Kidney (tissue), 14 donors: ENCODE data around the gene SRCIN1. TPM values are rescaled to one million over a fixed set of nuclear protein-coding genes. Genes with fewer than 3 reads are reported as not detected.
"Not testable (repeated sequence)": the region's sequence is repeated elsewhere in the genome, so short reads cannot be mapped to it uniquely, and the experiment has no call there.

Experiments
- DNase-seq, 5 donors: peaks; one replicate each; pipeline ENCODE4 v3.0.0-alpha.2; 2013 to 2020
- FAIRE-seq: peaks from 2 replicates; lab custom pipeline; 2012; peaks lifted over from hg19 to GRCh38; lab: Jason Lieb, UNC
- H3K27ac ChIP-seq, 2 donors: one replicate each; pipeline ENCODE4 v1.7.0; 2013; ENCODE audit warnings: low read depth in 2 of 2, low read length in 2 of 2, inconsistent platforms in 1 of 2
- H3K27me3 ChIP-seq: one replicate; pipeline ENCODE4 v1.7.1; 2013; ENCODE audit warnings: low read length, inconsistent platforms; ENCODE audit not compliant: control insufficient read depth, insufficient read depth
- H3K36me3 ChIP-seq, 3 donors: one replicate each; pipeline versions ENCODE4 v1.7.0 to v1.7.1; 2013; ENCODE audit warnings: low read length in 3 of 3, control low read depth in 1 of 3, inconsistent platforms in 1 of 3; ENCODE audit not compliant: insufficient read depth in 3 of 3, control insufficient read depth in 2 of 3
- H3K4me1 ChIP-seq, 3 donors: one replicate each; pipeline versions ENCODE4 v1.7.0 to v1.7.1; 2013; ENCODE audit warnings: low read length in 3 of 3, inconsistent platforms in 1 of 3, low read depth in 1 of 3; ENCODE audit not compliant: control insufficient read depth in 2 of 3, insufficient read depth in 2 of 3
- H3K4me3 ChIP-seq, 3 donors: one replicate each; pipeline versions ENCODE4 v1.7.0 to v1.8.1; 2013; ENCODE audit warnings: low read length in 3 of 3, control low read depth in 1 of 3, inconsistent platforms in 1 of 3
- H3K9ac ChIP-seq, 3 donors: one replicate each; pipeline versions ENCODE4 v1.7.0 to v1.7.1; 2013; ENCODE audit warnings: low read length in 3 of 3, control low read depth in 1 of 3, inconsistent platforms in 1 of 3
- H3K9me3 ChIP-seq, 3 donors: one replicate each; pipeline versions ENCODE4 v1.7.0 to v1.7.1; 2013; ENCODE audit warnings: low read length in 3 of 3, control low read depth in 1 of 3, inconsistent platforms in 1 of 3; ENCODE audit not compliant: control insufficient read depth in 2 of 3, insufficient read depth in 1 of 3
- CTCF ChIP-seq: IDR thresholded peaks from 3 replicates; pipeline ENCODE4 v1.5.1; 2012; ENCODE audit warnings: mild to moderate bottlenecking, moderate library complexity, borderline replicate concordance; ENCODE audit not compliant: insufficient read depth; ENCODE audit errors: extremely low read depth
- intact Hi-C: fragments of 100-400 bp; cut with DNase I; formaldehyde crosslinking; loops from one replicate; pipeline ENCODE4 v1.11.1; 2022
- polyA plus RNA-seq: library from polyadenylated mRNA; stranded (reverse); fragments of 350-450 nt; fragmentation: Illumina TruSeq; extraction: RNeasy Lipid Tissue Mini Kit (QIAGEN cat#74804); gene quantifications from one replicate; pipeline ENCODE4 v1.2.3, GENCODE V29; 2014; ENCODE audit warnings: low read depth, low replicate concordance; ENCODE audit not compliant: insufficient read depth
- total RNA-seq: library from RNA; stranded (reverse); fragmentation: NEBNext Ultra II Directional; extraction: Animal tissue kit (Norgen Biotek cat#: 25700); gene quantifications from one replicate; pipeline ENCODE4 v1.2.1, GENCODE V29; 2021
- donor health status: control.
- donor health status: control.
- donor health status: control.
- donor health status: control.
- donor health status: control.
- donor health status: DM: yes; HTN: yes; CAD: no.
- donor health status: Normal renal cell carcinoma (clear cell type).

Gene SRCIN1
- total and polyA plus RNA-seq, 2 donors from 2014 or later, result 0.34 to 6.1 TPM

GRCh38 chr17:38498353-38498752 is 107.4 kb downstream of the SRCIN1 start:
- Histone ChIP-seq H3K27me3 (no peaks in the 10 kb centered on the region), H3K9ac (no peak overlapping the region), H3K9me3 (no peaks in the 10 kb centered on the region), H3K4me3 (no peak overlapping the region), H3K4me1 (no peaks in the 10 kb centered on the region), H3K36me3 (no peaks in the 10 kb centered on the region), H3K27ac (no peak overlapping the region)
- no peak for FAIRE-seq
- intact Hi-C loops, result loop anchor here (10.0 kb wide), 1 partner anchor 64 kb away; no protein-coding TSS in a partner anchor
- peak in 1 of 5 donors; percentile 63 for DNase-seq
- no peak for TF ChIP-seq CTCF

- H3K9me3 ChIP-seq, FAIRE-seq, H3K4me3 ChIP-seq, H3K27ac ChIP-seq, H3K36me3 ChIP-seq, H3K27me3 ChIP-seq, H3K4me1 ChIP-seq, H3K9ac ChIP-seq: not testable (repeated sequence)
- intact Hi-C loops, result loop anchor here (10.0 kb wide), 1 partner anchor 63 kb away; no protein-coding TSS in a partner anchor
- DNase-seq, result peak in 1 of 5 donors; percentile 60
Observed at GRCh38 chr17:38497656-38498055, 108.1 kb downstream of the SRCIN1 start.

GRCh38 chr17:38494152-38494551 is 111.6 kb downstream of the SRCIN1 start:
- DNase-seq, result peak in 1 of 5 donors; percentile 17
- not testable (repeated sequence) for H3K4me3 ChIP-seq, H3K27ac ChIP-seq, H3K9me3 ChIP-seq, H3K4me1 ChIP-seq, H3K36me3 ChIP-seq, FAIRE-seq, H3K27me3 ChIP-seq, H3K9ac ChIP-seq
- intact Hi-C loops, result loop anchor here (10.0 kb wide), 1 partner anchor 59 kb away; no protein-coding TSS in a partner anchor

- peak; percentile 89 to 95 (median 91) for DNase-seq
- TF ChIP-seq CTCF, result peak; percentile 83
- not testable (repeated sequence) for H3K4me1 ChIP-seq, H3K9ac ChIP-seq, H3K27ac ChIP-seq, H3K9me3 ChIP-seq, H3K4me3 ChIP-seq, H3K36me3 ChIP-seq, H3K27me3 ChIP-seq, FAIRE-seq
- intact Hi-C loops, result loop anchor here (10.0 kb wide), 1 partner anchor 58 kb away; no protein-coding TSS in a partner anchor
Observed at GRCh38 chr17:38492067-38493040, 113.4 kb downstream of the SRCIN1 start.

GRCh38 chr17:38491346-38492066 is 114.2 kb downstream of the SRCIN1 start:
- H3K27ac ChIP-seq, FAIRE-seq, H3K9me3 ChIP-seq, H3K4me1 ChIP-seq, H3K36me3 ChIP-seq, H3K27me3 ChIP-seq, H3K4me3 ChIP-seq, H3K9ac ChIP-seq: not testable (repeated sequence)
- intact Hi-C loops, result loop anchor here (10.0 kb wide), 1 partner anchor 57 kb away; no protein-coding TSS in a partner anchor
- peak in 1 of 5 donors; percentile 64 for DNase-seq

GRCh38 chr17:38489774-38490173 is 116.0 kb downstream of the SRCIN1 start:
- FAIRE-seq, H3K36me3 ChIP-seq, H3K27me3 ChIP-seq, H3K9me3 ChIP-seq, H3K9ac ChIP-seq, H3K4me3 ChIP-seq, H3K27ac ChIP-seq, H3K4me1 ChIP-seq: not testable (repeated sequence)
- intact Hi-C loops, result loop anchor here (10.0 kb wide), 1 partner anchor 55 kb away; no protein-coding TSS in a partner anchor
- DNase-seq, result peak in 1 of 5 donors; percentile 46
